Stimulated activated CD8-positive, alpha-beta memory T cell treated with anti-CD3 and anti-CD28 coated beads, Interleukin-15, amount 100 ng/mL, for 4 hours (primary cell): ENCODE results near the gene FANCM.
"Not testable (repeated sequence)": the region's sequence is repeated elsewhere in the genome, so short reads cannot be mapped to it uniquely, and the experiment has no call there.

Source experiments
- DNase-seq, 2 donors: peaks; one replicate each; pipeline ENCODE4 v3.0.0-alpha.2; 2020; ENCODE audit warnings: low read depth in 2 of 2

The FANCM gene

DNA sequence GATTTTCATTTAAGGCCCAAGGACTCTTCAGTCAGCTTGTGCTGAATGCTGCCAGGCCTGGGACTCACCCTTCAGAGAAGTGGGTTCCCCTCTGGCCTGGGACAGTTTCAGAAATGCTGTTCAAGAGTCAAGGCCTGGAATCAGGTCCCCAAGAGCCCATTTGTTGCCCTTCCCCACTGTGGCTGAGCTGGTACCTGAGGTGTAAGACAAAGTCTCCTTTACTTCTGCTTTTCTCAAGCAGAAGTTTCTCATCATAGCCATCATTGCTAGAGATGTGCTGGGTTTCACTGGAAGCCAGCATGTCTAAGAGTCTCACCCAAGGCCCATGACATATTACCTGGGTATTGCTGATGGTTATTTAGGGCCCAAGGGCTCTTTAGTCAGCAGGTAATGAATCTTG, 8.9 kb downstream of the FANCM start:
- no peak for DNase-seq

- no peak for DNase-seq
These were observed 9.5 kb downstream of the FANCM start for GRCh38 chr14:45145214-45145613.

- no peak for DNase-seq
These were observed 13.9 kb downstream of the FANCM start for GRCh38 chr14:45149602-45150001.

- DNase-seq, result no peak
These were observed 14.7 kb downstream of the FANCM start for GRCh38 chr14:45150386-45150890.

GRCh38 chr14:45156067-45156466, 20.3 kb downstream of the FANCM start:
- DNase-seq, result no peak

GRCh38 chr14:45169906-45170305, 34.2 kb downstream of the FANCM start:
- DNase-seq, result no peak

- no peak for DNase-seq
These were observed 41.3 kb downstream of the FANCM start for GRCh38 chr14:45177076-45177475.

DNA sequence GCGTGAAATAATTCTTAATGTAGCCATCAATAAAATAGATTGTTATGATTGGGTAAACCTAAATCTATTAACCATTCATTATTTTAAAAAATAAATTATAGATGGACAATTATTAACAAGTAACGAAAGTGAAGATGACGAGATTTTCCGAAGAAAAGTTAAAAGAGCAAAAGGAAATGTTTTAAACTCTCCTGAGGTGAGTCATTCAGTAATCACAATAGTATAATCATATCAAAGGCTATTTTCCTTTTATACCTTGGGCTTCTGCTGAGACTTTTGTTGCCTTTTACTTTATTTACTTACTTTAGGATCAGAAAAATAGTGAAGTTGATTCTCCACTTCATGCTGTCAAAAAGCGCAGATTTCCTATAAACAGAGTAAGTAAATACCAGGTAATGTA, 45.6 kb downstream of the FANCM start:
- DNase-seq, result no peak

DNA sequence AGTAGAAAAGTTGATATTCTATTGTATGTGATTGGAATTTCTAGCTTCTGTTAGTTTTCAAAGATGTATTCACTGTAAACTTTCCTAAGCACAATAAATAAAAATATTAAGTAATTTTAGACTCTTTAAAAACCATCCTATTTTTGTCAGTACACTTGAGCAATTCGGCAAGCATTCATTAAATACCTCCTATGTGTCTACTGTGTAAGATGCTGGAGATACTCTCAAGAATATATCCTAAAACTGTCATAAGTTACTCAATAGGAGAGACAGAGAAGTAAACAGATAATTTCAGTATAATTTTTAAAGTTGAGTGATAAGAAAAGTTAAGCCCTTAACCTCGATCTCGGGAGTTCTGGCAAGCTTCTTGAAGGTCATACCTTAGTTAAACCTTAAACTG, 46.1 kb downstream of the FANCM start:
- no peak for DNase-seq

DNA sequence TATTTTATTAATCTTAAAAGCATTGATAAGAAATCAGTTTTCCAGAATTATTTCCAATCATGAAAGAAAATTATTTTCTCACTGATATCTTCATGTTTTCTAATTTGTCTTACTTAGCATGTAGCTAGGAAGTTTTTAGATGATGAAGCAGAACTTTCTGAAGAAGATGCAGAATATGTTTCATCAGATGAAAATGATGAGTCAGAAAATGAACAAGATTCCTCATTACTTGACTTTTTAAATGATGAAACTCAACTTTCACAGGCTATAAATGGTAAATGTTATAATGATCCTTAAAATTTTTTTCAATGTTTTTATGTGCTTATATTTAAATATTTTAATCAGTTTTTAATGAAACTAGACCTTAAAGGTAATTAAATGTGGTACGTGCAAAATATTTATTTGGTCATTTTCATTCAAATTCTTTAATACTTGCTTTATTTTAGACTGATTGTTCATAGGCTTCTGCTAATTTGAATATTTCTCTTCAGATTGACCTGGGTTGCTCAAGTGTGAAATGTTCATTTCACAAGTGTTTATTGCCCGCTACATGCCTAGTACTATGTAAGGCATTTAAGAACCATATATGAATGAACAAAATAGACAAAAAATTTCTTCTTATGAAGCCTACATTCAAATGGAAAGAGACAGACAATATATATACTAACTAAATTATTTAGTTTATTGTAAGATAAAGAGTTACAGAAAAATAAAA, 49.5 kb downstream of the FANCM start:
- DNase-seq, result no peak

GRCh38 chr14:45194964-45195363, 59.2 kb downstream of the FANCM start:
- no peak for DNase-seq

DNA sequence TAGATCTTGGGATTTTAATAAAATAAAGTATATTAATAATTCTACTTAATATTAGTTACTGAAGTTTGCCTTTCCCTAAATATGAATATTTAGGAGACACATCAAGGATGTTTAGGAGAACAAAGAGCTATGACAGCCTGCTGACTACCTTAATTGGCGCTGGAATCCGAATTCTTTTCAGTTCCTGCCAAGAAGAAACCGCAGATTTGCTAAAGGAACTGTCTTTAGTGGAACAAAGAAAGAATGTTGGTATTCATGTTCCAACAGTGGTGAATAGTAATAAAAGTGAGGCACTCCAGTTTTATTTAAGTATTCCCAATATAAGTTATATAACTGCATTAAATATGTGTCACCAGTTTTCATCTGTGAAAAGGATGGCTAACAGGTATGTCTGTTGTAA, 62.8 kb downstream of the FANCM start:
- no peak for DNase-seq

GRCh38 chr14:45199230-45199629, 63.5 kb downstream of the FANCM start:
- no peak for DNase-seq

GRCh38 chr14:45201905-45202304, 66.2 kb downstream of the FANCM start:
- no peak for DNase-seq

DNA sequence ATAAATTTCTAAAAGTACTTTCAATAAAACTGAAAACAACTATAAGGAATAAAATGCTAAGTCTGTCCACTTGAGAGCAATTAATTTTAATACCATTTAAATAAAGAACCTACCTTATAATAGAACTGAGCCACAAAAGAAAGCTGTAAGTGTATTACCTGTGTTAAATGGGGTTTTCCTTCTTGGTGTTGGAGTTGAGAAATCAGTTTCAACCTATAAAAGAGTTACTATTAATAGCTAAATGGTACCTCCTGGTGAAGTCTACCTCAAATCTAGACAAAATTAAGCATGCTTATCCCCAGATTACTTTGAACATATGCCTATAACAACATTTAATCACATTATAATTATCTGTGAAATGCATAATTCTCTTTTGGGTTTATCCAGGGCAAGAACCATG, 68.5 kb downstream of the FANCM start:
- DNase-seq, result no peak

GRCh38 chr14:45210159-45210558, 74.4 kb downstream of the FANCM start:
- DNase-seq, result no peak

- no peak for DNase-seq
These were observed 75.6 kb downstream of the FANCM start for GRCh38 chr14:45211295-45211694.

- no peak for DNase-seq
These were observed 76.5 kb downstream of the FANCM start for GRCh38 chr14:45212231-45212630.

DNA sequence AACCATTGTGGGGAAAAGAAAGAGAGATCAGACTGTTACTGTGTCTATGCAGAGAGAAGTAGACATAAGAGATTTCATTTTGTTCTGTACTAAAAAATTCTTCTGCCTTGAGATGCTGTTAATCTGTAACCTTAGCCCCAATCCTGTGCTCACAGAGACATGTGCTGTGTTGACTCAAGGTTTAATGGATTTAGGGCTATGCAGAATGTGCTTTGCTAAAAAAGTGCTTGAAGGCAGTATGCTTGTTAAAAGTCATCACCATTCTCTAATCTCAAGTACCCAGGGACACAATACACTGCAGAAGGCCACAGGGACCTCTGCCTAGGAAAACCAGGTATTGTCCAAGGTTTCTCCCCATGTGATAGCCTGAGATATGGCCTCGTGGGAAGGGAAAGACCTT, 78.0 kb downstream of the FANCM start:
- not testable (repeated sequence) for DNase-seq

DNA sequence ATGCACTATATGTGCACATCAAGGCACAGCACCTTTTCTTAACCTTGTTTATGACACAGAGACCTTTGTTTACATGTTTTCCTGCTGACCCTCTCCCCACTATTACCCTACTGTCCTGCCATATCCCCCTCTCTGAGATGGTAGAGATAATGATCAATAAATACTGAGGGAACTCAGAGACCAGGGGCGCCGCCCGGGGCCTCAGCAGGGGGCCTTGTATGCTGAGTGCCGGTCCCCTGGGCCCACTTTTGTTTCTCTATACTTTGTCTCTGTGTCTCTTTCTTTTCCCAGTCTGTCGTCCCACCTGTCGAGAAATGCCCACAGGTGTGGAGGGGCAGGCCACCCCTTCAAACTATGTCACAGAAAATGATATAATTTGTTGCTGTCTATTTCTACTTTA, 78.6 kb downstream of the FANCM start:
- DNase-seq, result not testable (repeated sequence)

GRCh38 chr14:45222485-45223262, 86.9 kb downstream of the FANCM start:
- no peak for DNase-seq

GRCh38 chr14:45227566-45227965, 91.8 kb downstream of the FANCM start:
- no peak for DNase-seq

DNA sequence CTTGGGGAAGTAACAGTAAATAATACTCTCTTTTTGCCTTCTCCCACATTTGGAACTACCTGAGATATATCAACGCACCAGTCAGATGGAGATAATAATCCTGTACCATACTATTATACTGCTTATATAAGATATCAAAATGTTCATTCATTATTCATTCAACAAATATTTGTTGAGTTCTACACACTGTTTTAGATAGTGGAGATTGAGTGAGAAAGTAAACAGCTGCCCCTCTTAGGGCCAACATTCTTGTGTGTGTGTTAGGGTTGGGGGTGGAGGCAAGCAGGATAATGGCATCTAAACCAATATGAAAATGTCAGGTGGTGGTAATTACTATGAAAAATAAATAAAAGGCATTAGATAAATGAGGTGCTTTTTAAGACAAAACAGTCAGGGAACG, 103.3 kb downstream of the FANCM start:
- DNase-seq, result no peak
